ENCODE measurements around the gene AMPH.
A peak's percentile ranks its signal among the peaks of the same experiment; 100 is the strongest.

AMPH gene

GRCh38 chr7:38630720-38631673, at the start of gene AMPH:
AMPH (minus strand) TSS chr7:38631373; CDS start chr7:38631351, 22 bp downstream.
- DNase-seq = peak; percentile 20 to 45

DNA sequence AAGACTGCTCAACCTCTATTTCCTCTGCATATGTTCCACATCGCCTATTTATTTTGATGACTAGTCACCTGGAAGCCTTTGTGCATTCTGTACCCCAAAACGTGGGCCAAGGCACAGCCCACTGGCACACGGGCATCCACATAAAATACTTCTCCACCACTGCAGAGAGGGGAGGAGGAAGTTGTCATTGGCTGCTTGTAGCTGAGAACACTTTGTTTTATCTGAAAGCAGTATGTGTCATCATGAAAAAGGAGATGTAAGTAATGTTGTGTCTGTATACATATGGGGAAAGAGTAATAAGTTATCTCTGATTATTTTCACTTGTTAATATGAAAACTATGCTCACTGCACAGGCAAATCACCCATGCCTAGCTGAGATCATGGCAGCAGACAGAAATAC, 48.2 kb upstream of the AMPH start:
- no peak for DNase-seq

- DNase-seq = no peak
These were observed 47.5 kb upstream of the AMPH start for GRCh38 chr7:38678698-38679054.

DNA sequence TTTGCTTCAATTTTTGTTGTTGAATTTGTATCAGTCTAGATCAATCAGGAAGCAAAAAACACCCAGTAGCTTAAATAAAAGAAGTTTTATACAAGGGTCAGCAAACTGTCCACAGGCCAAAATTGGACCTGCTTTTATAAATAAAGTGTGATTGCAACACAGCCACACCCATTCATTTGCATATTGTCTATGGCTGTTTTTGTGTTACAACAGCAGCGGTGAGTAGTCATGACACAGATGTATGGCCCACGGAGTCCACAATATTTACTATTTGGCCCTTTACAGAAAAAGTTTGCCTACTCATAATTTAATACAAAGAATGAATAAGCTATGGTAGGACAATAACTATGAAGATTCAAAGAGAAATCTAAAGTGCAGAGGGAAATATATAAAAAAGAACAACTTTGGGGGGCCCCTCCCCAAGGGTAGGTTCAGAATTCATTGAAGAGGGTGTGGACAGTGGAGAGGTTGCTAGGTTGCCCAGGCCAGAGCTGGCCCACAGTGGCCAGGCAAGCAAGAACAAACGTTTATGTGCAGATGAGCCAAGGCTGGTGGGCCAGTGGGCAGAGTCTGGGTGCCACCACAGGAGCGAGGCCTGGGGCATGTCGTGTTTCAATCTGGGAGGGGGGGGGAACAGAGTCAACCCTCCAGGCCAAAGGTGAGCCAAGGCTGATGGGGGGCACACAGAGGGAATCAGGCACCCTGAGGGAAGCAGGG, 47.0 kb upstream of the AMPH start:
- DNase-seq = no peak

- peak in 1 of 2 experiments; percentile 37 for DNase-seq
These were observed 44.4 kb upstream of the AMPH start for GRCh38 chr7:38675494-38676106.

DNA sequence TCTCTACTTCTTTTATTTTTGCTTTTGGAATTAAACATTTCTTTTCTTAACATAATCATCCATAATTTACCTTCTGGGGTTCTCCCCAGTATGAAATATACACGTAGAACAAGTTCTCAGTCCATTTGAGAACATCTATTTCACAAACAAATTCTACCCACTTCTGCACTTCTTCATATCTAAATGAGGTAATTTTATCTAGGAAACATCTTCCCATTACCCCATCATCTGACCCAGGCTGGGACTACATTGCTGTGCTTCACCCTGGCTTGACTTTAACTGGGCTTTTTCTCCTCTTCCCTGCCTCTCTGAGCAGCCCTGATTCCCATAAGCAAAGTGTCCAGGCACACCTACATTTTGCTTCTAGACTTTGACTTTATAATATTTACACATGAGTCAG, 43.3 kb upstream of the AMPH start:
- no peak for DNase-seq

DNA sequence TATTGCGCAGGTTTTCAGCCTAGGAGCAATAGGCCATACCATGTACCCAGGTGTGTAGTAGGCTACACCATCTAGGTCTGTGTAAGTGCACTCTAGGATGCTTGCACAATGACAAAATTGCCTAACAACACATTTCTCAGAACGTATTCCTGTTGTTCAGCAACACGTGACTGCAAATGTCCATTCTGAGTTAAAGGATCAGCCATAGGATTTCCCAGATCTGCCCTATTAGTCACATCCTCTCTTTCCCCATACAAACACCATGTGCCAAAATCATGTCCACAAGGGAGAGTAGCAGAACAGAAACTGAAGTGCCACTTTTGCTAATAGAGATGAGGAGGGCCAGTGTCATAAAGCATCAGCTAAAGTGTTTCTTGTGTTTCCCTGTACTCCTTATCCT, 42.6 kb upstream of the AMPH start:
- DNase-seq = no peak

DNA sequence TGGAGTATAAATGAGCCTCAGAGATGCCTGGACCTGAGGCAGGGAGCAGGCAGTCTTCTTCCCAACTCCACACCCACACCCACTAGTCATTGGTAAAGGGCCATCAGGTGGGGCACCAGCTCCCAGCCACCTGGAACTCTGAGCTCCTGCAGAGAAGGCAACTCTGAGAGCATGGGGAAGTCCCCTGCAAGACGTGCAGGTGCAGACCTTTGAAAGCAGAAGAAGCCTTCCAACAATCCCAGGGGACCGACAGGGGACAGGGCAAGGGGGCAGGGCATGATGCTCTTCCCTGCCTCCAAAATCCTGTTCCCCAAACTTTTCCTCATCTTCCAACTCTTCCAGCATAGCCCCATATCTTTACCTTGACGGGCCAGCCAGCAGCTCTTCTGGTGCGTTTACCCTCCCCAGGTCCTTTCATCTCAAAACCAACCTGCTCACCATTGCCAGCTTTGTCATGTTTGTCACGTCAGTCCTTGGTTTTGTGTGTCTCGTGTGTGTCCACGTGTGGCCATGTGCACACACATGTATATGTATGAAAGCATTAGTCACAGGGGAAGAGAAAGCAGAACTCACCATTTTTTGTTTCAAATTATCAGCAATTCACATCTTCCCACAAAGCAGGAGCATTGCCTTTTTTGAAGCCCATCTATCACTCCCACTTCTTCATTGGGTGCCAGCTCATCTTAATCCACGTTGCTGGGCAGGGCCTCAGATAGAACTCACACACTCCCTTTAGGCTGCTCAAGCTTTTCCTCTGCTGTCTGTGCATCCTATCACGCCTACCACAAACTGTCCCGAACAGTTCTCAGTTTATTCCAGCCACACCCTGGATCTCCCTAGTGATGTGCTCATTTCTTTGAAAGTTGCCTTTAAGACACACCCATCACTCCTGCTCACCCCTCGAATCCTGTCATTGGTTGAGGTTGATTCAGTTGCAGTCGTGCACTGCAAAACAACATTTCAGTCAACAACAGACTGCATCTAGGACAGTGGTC, 41.0 kb upstream of the AMPH start:
- DNase-seq = no peak

DNA sequence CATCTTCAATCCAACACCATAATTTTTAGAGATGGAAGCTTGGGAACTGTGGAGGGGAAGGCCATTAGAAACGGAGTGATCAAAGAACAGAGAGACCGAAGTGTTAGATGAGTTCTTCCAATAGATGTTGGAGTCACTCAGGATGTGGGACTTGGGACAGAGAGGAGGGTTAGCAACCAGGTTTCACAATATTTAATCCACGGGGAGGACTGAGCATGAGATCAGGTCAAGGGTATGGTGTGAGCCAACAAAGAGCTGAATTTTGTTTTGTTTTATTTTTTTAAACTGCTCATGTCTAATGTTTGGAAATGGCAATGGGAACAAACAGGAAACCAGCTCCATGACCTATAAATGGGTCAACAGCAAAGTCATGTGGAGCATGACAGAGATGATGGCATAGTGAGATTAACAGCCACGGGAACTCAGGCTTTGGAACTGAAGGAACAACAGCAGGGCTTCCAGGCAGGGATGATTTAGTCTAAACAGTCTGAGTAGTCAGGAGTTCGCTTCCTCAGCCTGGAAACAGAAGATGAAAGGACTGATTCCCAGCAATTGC, 38.9 kb upstream of the AMPH start:
- no peak for DNase-seq

DNA sequence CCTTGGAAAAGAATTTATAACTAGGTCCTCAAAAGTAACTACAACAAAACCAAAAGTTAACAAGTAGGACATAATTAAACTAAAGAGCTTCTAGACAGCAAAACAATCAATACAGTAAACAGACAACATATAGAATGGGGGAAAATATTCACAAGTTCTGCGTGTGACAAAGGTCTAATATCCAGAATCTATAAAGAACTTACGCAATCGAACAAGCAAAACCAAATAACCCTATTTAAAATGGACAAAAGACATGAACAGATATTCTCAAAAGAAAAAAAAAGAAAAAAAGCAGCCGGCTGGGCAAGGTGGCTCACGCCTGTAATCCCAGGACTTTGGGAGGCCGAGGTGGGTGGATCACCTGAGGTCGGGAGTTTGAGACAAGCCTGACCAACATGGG, 33.8 kb upstream of the AMPH start:
- DNase-seq = no peak

DNA sequence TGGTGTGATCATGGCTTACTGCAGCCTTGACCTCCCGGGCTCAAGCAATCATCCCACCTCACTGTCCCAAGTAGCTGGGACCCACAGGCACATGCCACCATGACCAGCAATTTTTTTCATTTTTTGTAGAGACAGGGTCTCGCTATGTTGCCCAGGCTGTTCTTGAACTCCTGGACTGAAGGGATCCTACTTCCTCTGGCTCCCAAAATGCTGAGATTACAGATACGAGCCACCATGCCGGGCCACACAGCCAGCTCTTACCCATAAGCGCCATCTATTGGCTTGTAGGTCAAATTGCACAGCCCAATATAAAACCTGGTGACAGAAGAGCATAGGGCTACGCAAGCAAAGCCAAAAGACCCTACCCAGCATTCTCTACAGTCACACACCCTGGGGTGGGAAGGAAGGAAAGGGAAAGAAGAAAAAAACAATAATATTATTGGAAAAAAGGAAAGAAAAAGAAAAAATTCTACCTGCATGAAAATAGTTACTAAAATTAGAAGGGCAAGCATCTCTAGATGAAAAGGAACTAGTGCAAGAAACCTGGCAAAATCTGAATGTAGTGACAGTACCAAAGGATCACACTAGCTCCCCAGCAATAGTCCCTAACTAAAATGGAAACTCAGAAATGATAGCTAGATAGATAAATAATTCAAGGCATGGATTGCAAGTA, 29.4 kb upstream of the AMPH start:
- DNase-seq = peak in 1 of 2 experiments; percentile 47

GRCh38 chr7:38659931-38660330, 28.8 kb upstream of the AMPH start:
- DNase-seq = no peak

GRCh38 chr7:38658921-38659320, 27.7 kb upstream of the AMPH start:
- no peak for DNase-seq

GRCh38 chr7:38656968-38657367, 25.8 kb upstream of the AMPH start:
- DNase-seq = no peak

- no peak for DNase-seq
These were observed 24.9 kb upstream of the AMPH start for GRCh38 chr7:38655833-38656774.

- no peak for DNase-seq
These were observed 6.8 kb upstream of the AMPH start for GRCh38 chr7:38637957-38638356.

- no peak for DNase-seq
These were observed 1.2 kb upstream of the AMPH start for GRCh38 chr7:38632411-38632810.

- DNase-seq = peak; percentile 3 to 29
These were observed 1.3 kb downstream of the AMPH start for GRCh38 chr7:38629651-38630510.

All from NCI-H524 (cell line).